ENCODE data around the gene GPR31.

The GPR31 gene

DNA sequence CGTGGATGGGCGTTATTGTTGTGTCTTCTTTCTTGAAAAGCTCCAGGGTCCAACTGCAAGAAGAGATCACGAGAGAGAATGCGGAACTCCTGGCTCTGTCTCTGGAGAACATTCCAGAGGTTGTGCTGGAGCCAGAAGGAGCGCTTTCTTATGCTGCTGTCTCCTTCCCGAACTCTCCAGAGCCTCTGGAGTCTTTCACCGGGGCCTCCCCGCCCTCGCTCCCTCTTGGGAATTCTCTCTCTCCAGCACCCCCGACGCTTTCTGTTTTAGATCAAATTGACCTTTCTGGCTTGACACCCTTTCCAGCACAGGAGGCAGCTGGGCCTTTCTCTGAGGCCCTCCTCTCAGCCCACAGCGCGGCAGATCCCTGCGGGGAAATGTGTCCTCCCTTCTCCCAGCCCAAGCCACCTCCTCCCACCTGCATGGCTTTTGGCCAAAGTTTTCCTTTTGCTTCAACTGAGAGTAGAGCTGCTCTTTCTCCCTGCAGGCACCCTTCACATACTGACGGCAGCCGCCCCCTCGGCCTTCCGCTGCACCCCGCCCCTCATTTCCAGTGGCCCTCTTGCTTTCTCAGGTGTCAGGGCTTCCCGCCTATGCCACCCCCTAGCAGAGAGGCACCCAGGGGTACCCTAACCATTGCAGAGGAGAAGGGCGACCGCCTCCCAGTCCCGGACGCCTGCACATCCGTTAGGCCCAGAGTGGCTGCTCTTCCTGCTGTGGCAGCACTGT is 41.5 kb downstream of the GPR31 start:
- DNase-seq = no peak

DNA sequence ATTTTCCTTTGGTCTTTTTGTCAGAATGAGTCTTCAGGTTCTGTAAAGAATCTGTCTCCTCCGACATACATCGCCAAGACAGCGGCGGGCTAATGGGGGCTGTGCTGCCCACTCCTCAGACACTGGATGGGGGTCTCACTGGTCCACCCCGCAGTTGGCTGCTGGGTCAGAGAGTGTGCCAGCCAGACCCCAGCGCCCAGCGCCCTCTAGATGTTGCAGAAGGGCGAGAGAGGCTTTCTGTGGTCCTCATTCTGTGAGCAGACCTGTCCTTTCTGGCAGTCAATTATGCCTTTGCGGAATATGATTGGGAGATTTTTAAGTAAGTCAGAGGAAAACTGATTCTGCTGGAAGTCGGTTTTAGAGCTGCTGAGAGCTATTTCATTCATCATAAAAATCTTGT is 42.7 kb downstream of the GPR31 start:
- DNase-seq = no peak

DNA sequence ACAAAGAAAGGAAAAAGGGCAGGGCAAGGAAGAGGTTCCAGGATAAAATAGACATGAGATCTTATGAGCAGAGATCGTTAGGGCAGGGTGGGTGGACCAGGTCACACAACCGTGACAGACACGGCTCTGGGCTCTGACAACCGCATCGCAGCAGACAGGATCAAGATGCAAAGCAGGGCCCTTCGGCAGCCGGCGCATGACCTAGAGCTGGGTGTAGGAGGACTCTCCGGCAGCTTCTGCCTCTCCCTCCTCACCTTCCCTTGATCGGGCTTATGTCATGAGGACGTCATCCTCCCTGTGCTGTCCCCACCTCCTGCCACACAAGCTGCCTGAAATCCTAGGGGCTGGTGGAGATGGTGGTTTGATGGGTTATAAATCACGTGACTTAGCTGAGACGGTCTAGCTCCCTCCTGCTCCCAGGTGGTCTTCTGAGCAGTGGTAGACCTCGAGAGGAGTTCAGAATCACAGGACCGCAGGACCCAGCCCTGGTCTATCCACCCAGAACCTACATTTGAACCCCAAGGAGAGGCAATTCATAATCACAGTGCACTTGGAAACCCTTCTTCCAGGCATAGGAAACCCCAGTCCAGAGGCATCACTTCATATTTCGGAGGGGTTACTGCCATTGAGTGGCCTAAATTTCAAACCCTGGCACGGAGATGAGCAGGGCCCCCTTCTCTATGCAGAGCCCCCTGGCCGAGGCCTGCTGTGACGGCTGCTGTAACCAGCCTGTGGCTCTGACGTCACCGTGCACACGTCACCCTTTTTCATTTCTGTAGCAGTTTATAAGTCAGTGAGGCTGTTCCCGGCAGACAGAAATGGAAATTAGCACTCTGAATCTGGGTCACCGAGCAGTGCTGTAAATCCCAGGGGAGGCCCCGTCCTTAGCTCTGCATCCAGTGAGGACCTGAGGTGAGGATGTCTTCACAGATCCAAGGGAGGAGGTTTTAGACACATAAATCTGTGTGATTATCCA is 43.6 kb downstream of the GPR31 start:
- no peak for DNase-seq

DNA sequence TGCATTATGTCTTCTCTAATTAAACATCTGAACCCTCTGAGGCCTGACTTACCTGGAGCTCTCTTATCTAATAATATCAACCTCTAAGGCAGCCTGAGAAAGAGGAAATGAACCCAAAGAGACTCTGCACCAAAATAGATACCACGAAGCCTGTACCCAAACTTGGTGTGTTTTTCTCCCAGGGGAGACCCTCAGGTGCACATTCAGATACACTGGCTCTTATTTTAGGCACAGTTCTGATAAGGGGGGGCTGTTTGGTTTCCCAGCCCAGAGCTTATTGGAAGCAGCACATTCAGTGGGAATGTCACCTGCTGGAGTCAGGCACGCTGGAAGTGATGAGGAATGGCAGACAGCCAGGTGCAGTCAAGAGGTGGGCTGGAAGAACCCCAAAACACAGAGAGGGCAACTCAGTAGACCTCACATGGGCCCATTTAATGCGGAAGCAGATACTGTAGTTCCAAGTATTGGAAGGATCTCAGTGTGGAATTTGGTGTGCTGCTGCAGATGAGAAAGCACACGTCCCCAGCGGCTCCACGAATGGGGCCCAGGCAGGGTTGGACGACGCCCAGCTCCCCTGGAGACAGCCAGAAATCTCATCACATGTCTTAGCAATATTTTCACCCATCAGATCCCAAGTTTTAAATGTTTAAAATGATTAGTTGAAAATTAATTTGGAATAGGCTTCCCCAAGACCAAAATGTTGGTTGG is 44.6 kb downstream of the GPR31 start:
- no peak for DNase-seq

DNA sequence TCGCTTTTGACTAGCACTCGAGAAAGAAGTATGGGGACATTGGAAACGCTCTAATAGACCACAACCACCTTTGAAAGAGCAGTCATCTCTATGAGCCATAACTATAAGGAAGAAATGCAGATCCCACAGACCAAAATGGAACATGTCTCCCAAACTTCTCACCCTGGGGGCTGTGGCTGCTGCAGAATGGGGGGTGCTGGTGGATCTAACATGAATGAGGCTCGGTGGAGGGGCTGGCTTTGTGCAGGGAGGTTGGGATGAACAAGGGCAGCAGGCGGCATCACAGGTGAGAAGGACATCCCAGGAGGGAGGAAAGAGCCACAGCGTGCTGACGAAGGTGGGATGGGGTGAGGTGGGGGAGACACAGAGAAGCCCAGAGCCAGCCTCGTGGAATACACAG is 45.4 kb downstream of the GPR31 start:
- no peak for DNase-seq

DNA sequence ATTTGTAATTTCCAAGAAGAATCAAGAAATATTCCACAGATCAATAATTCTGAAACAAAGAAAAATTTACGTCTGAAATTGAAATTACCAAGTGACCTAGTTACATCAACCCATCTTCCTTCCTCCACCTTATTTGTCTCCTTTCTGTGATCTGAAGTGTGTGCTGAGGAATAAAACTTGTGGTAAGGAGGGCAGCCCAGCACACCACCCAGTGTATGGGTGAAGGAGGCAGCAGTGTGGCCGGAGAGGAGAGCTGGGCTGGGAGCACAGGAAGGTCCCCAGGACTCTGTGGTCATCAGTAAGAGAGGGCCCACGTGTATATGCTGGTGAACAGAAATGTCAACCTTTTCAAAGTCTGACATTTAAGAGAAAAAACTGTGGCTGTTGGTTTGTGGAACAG is 46.2 kb downstream of the GPR31 start:
- DNase-seq = no peak

DNA sequence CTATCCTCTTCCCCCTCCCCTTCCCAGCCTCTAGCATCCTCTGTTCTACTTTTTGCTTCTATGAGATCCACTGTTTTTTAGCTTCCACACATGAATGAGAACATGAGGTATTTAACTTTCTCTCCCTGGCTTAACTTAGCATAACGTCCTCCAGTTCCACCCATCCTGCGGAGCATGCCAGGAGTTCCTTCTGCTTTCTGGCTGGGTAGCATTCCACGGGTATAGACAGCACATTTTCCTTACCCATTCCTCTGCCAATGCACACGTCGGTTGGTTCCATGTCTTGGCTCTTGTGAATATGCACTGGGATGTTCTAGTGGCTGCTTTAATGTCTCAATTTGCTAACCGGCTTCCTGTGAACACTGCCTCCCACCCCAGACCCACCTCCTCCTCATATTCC is 48.1 kb downstream of the GPR31 start:
- no peak for DNase-seq

DNA sequence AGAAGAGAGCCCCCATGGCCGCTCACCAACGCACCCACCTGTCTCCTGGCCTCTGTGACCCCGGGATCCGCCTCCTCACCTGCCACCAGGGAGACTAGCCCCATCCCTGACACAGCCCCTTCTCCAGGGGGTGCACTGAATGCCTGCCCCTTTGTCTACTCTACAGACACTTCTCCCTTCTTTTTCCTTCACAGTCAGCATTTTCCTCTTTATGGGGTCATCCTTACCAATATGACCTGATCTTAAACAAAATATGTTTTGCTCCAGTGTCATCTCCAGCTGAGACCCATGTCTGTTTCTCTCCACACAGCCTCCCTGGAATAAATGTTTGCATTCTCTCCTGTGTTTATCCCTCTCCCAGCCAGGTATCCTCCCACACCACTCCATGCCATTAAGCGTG is 49.5 kb downstream of the GPR31 start:
- no peak for DNase-seq

DNA sequence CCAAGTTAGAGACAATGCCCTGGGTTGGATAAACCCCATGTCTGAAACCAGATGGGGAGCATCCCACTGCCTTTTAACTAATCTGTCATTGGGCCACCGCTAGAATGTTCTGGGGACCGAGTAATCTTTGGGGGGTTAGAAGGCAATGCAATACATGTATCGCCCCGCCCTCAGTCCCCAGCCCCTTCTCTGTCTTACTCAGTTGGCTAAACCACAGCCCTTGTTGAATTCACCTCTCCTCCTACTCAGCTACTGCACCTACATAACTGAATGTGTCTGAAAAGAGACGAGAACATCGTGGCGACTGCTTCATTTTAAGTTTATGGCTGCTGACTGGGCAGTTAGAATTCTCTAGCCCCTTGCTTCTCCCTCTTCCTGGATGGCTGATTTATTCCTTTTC is 50.0 kb downstream of the GPR31 start:
- no peak for DNase-seq

DNA sequence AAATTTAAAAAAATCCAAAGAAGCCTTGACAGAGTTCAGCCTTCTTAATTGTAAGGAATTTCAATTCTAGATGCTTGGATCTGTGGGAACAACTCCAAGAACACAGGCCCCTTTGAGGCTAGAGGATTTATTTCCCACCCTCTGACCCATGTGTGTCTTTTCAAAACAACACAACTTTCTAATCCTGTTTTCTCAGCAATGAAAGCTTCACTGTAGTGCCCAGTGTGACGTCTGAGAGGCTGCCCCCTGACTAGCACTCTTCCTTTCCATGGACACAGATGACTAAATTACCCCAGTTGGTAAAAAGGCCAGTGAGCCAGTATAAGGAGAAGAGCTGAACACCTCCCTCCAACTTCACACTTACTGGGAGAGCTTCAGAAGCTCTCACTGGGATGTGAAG is 51.4 kb downstream of the GPR31 start:
- no peak for DNase-seq

All from NCI-H1694 treated with DMSO at 0.1 percent for 48 hours (cell line).